HG02852 (cell line): Measurements from ENCODE around the gene KIAA1586.
"Not testable (repeated sequence)": the region's sequence is repeated elsewhere in the genome, so short reads cannot be mapped to it uniquely, and the experiment has no call there.

Experiments used
- ATAC-seq: cut with Tn5 transposase; IDR thresholded peaks from one replicate; pipeline ENCODE4 v1.9.1; 2021; ENCODE audit warnings: mild to moderate bottlenecking, moderate library complexity; ENCODE audit not compliant: unreplicated experiment

KIAA1586 gene

GRCh38 chr6:57044568-57044967 lies 1.9 kb upstream of the KIAA1586 start:
- no peak for ATAC-seq

- peak; percentile 23 for ATAC-seq
Observed at GRCh38 chr6:57047257-57047585, 728 bp downstream of the KIAA1586 start.

GRCh38 chr6:57047859-57048258 lies 1.4 kb downstream of the KIAA1586 start:
- ATAC-seq, result not testable (repeated sequence)

- ATAC-seq, result no peak
Observed at GRCh38 chr6:57048577-57048976, 2.1 kb downstream of the KIAA1586 start.

- ATAC-seq, result no peak
Observed at GRCh38 chr6:57063847-57064246, 17.4 kb downstream of the KIAA1586 start.

GRCh38 chr6:57064809-57065208 lies 18.3 kb downstream of the KIAA1586 start:
- ATAC-seq, result no peak

DNA sequence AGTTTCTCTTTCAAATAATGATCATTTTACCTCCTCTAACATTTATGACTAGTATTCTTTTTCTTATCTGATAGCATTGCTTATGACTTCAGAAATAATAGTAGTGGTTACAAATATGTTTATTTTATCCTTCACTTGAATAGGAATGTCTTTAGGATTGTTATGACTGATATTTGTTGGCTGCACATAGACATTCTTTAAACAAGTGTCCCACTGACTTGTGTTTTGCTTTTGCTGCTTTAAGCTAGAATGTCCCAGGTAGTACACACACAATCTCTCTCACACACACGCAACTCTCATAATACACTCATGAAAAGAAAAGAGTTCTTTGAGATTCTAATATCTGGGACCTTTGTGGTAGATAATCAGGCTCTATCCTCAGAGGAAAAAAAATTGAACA lies 21.6 kb downstream of the KIAA1586 start:
- ATAC-seq, result no peak

GRCh38 chr6:57069228-57069627 lies 22.7 kb downstream of the KIAA1586 start:
- ATAC-seq, result no peak

GRCh38 chr6:57069920-57070331 lies 23.4 kb downstream of the KIAA1586 start:
- no peak for ATAC-seq

- ATAC-seq, result no peak
Observed at GRCh38 chr6:57072108-57072507, 25.6 kb downstream of the KIAA1586 start.

- no peak for ATAC-seq
Observed at GRCh38 chr6:57074383-57074782, 27.9 kb downstream of the KIAA1586 start.

DNA sequence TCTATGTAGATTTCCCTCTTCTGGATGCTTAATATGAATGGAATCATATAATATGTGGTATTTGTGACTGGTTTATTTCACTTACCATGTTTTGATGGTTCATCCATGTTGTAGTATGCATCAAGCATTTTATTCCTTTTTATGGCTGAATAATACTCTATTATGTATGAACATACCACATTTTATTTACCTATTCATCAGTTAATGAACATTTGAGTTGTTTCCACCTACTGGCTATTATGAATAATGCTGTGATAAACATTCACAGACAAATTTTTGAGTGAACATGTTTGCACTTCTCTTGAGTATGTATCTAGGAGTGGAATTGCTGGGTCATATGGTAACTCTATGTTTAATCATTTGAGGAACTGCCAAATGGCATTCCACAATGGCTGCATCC lies 28.6 kb downstream of the KIAA1586 start:
- ATAC-seq, result no peak

DNA sequence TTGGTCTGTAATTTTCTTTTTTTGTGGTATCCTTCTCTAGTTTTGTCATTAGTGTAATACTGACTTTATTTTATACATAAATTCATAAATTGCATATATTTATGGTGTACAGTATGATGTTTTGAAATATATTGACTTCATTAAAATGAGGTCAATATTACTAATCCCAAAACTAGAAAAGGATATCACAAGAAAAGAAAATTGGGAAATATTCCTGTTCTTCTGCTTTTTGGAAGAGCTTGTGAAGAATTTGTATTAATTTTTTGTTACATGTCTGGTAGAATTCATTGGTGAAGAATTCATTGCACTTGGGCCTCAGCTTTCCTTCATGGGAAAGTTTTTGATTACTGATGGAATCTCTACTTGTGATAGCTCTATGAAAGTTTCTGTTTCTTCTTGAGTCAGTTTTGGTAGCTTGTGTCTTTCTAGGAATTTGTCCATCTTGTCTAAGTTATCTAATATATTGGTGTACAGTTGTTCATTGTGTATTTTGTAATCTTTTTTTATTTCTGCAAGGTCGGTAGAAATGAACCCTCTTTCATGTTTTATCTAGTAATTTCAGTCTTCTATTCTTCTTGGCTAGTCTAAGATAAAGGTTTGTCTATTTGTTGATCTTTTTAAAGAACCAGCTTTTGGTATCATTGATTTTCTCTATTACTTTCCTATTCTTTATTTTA lies 32.2 kb downstream of the KIAA1586 start:
- ATAC-seq, result no peak

DNA sequence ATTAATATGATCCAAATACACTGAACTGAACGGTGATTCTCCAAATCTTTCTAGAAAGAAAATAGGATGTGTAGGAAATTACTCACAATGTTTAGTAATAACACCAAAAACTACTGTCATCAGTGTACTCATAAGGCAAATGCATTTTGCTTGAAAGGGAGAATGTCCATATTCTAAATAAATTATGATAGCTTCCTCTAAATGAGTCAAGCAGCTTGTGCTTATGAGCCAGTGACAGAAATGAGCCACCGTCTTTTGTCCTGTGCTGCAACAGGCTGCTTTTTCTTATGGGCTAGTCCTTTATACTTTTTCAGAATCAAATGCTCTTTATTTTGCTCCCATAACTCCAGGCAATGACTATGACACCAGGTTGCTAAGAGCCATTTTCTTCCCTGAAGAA lies 39.0 kb downstream of the KIAA1586 start:
- no peak for ATAC-seq

GRCh38 chr6:57086843-57087242 lies 40.4 kb downstream of the KIAA1586 start:
- no peak for ATAC-seq

- no peak for ATAC-seq
Observed at GRCh38 chr6:57087916-57088315, 41.4 kb downstream of the KIAA1586 start.

DNA sequence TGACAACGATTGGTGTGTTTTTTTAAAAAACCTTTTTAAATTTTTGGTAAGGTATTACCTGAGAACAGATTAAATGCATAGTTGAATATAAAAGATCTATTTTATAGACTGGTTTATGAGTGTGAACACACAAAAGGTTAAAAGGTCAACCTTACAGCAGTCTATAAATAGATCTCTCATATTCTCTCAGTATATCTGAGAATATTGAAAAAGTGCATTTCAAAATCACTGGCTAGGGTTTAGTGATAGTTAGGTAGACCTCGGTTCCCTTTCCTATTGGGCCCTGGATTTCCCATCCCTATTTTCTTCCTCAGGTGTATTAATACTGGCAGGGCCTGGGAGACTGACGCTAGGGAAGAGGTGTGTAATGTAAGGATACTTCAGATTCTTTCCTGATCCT lies 42.8 kb downstream of the KIAA1586 start:
- ATAC-seq, result no peak

DNA sequence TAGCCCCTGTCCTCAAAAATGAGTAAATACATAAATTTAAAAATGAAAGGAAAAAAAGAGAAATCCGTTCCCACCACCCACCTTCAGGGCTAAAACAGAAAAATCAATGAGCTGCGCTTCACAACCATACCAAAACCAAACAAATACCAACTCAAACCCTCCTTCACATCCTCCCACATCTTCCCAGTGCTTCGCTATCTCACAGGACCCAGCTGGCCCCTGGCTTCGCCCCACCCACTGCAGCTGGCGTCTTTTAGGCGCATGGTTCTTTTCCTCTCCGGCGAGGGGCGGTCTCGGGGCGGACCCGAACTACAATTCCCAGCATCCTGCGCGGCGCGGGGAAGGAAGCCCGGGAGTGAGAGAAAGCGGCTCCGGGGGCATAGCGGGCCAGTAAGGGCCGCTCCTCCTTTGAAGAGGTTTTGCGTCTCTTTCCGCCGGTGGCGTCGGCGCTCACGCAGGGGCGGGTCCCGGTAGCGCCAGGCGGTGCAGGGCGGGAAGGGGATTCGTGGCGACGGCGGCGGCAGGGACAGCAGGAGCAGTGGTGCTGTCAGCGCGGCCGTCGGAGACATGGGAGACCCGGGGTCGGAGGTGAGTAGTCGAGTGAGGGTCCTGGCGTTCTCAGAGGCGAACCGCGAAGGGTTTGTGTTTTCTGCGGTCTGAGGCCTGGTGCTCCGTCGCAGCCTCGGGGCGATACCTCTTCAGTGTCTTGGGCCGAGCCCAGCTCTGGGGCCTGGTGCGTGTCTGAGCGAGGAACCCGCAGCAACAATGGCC lies 43.4 kb downstream of the KIAA1586 start, which contains the start of gene ZNF451:
Gene ZNF451, plus strand, starts transcription at position 502 of the 771 bp plus-strand sequence. Its CDS starts 66 bp downstream, at position 568.
- ATAC-seq, result peak; percentile 90

DNA sequence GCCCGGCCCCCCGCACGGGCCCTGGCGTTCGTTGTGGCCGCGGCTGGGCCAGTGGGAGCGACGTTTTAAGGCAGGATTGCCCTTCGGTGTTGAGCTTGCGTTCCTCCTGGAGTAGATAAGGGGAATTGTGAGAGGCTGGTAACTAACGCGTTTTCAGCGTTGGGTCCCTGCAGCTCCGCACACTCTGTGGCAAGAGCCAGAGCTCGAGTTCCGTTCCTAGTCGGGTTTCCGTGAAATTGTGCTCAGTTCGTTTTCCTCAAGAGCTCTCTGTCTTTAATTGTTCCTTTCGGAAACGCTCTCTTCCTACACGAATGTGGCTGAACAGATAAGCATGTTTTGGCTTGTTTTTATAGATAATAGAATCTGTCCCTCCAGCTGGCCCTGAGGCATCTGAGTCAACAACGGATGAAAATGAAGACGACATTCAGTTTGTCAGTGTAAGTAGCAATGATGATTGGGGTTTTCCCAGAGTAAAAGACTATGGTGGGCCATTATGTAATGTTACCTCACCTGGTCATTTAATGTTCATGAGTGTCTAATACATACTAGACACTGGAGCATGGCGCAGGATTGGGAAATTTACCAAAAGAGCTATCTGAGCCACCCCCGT lies 44.1 kb downstream of the KIAA1586 start:
- peak; percentile 9 for ATAC-seq

GRCh38 chr6:57091375-57091774 lies 44.9 kb downstream of the KIAA1586 start:
- ATAC-seq, result not testable (repeated sequence)

GRCh38 chr6:57094689-57095088 lies 48.2 kb downstream of the KIAA1586 start:
- no peak for ATAC-seq

- ATAC-seq, result no peak
Observed at GRCh38 chr6:57097596-57097995, 51.1 kb downstream of the KIAA1586 start.
